AG09309 (cell line): Measurements from ENCODE around the gene EFNB1.

ENCODE experiments used
- DNase-seq: peaks from one replicate; pipeline ENCODE4 v3.0.0-alpha.2; 2010; ENCODE audit warnings: low read depth
- H3K4me3 ChIP-seq: 2 replicates; pipeline ENCODE4 v1.5.1; 2011; ENCODE audit warnings: mild to moderate bottlenecking, low read depth, low read length, moderate library complexity; ENCODE audit not compliant: control insufficient read depth
- CTCF ChIP-seq: IDR thresholded peaks from 2 replicates; pipeline ENCODE4 v1.5.1; 2011; ENCODE audit warnings: mild to moderate bottlenecking, low read depth, low read length, inconsistent platforms; ENCODE audit not compliant: insufficient read depth, control insufficient read depth; ENCODE audit errors: missing control alignments

EFNB1 gene

GRCh38 chrX:68865300-68865699 lies 36.5 kb downstream of the EFNB1 start:
- no peak for DNase-seq
- H3K4me3 ChIP-seq = no peak overlapping the region
- TF ChIP-seq CTCF = no peak

- H3K4me3 ChIP-seq = no peak overlapping the region
- DNase-seq = no peak
- no peak for TF ChIP-seq CTCF
Observed at GRCh38 chrX:68865926-68866325, 37.1 kb downstream of the EFNB1 start.

- H3K4me3 ChIP-seq = no peak overlapping the region
- TF ChIP-seq CTCF = no peak
- no peak for DNase-seq
Observed at GRCh38 chrX:68867458-68868112, 38.8 kb downstream of the EFNB1 start.

- H3K4me3 ChIP-seq = no peak overlapping the region
- no peak for TF ChIP-seq CTCF
- DNase-seq = no peak
Observed at GRCh38 chrX:68868316-68868715, 39.5 kb downstream of the EFNB1 start.

- no peak for TF ChIP-seq CTCF
- H3K4me3 ChIP-seq = no peak overlapping the region
- no peak for DNase-seq
Observed at GRCh38 chrX:68868902-68869800, 40.3 kb downstream of the EFNB1 start.

- no peak for DNase-seq
- TF ChIP-seq CTCF = no peak
- no peak overlapping the region for H3K4me3 ChIP-seq
Observed at GRCh38 chrX:68870357-68870756, 41.5 kb downstream of the EFNB1 start.
